Epithelial cell of esophagus (primary cell): Measurements from ENCODE around the gene CCNA2.

Experiments used
- DNase-seq: peaks from one replicate; pipeline ENCODE4 v3.0.0; 2010; ENCODE audit warnings: low read depth
- H3K4me3 ChIP-seq: 2 replicates; pipeline ENCODE4 v1.5.1; 2011; ENCODE audit warnings: mild to moderate bottlenecking, low read length, control low read depth
- CTCF ChIP-seq: IDR thresholded peaks from 2 replicates; pipeline ENCODE4 v1.5.1; 2011; ENCODE audit warnings: low read depth, mild to moderate bottlenecking, low read length, control low read depth, inconsistent platforms; ENCODE audit not compliant: insufficient read depth; ENCODE audit errors: missing control alignments

Gene CCNA2

GRCh38 chr4:121811122-121811521 lies 12.6 kb downstream of the CCNA2 start:
- DNase-seq = no peak
- TF ChIP-seq CTCF = no peak
- no peak overlapping the region for H3K4me3 ChIP-seq

GRCh38 chr4:121806411-121806810 lies 17.3 kb downstream of the CCNA2 start:
- no peak overlapping the region for H3K4me3 ChIP-seq
- DNase-seq = no peak
- no peak for TF ChIP-seq CTCF

GRCh38 chr4:121801715-121802075 lies 22.0 kb downstream of the CCNA2 start:
- H3K4me3 ChIP-seq = peak overlapping the region; percentile 91
- TF ChIP-seq CTCF = no peak

GRCh38 chr4:121800961-121801714 lies 22.5 kb downstream of the CCNA2 start, which contains the start of gene EXOSC9:
Gene EXOSC9 (plus strand): TSS chr4:121801323. CDS start chr4:121801425, 102 bp downstream.
- DNase-seq = peak; percentile 95
- no peak for TF ChIP-seq CTCF
- H3K4me3 ChIP-seq = peak within 1 kb of the TSS; percentile 91

More at GRCh38 chr4:121801715-121802075, 22.0 kb downstream of the CCNA2 start:
- no peak for DNase-seq

GRCh38 chr4:121800638-121800960 lies 23.1 kb downstream of the CCNA2 start:
- DNase-seq = no peak
- peak overlapping the region; percentile 91 for H3K4me3 ChIP-seq

GRCh38 chr4:121799867-121800501 lies 23.7 kb downstream of the CCNA2 start:
- H3K4me3 ChIP-seq = no peak overlapping the region
- DNase-seq = no peak
- no peak for TF ChIP-seq CTCF

More at GRCh38 chr4:121800638-121800960, 23.1 kb downstream of the CCNA2 start:
- TF ChIP-seq CTCF = no peak
